WI38 (cell line): ENCODE data around the gene ITPKA.

Experiments
- H3K4me3 ChIP-seq: 2 replicates; pipeline ENCODE4 v1.5.1; 2011; ENCODE audit warnings: low read depth, mild to moderate bottlenecking, control low read depth, low read length
- TF ChIP-seq, protein P1 (sequence below): IDR thresholded peaks from 2 replicates; pipeline ENCODE4 v1.5.1; 2012; ENCODE audit warnings: low read depth, mild to moderate bottlenecking, control low read depth, low read length

Gene ITPKA

DNA sequence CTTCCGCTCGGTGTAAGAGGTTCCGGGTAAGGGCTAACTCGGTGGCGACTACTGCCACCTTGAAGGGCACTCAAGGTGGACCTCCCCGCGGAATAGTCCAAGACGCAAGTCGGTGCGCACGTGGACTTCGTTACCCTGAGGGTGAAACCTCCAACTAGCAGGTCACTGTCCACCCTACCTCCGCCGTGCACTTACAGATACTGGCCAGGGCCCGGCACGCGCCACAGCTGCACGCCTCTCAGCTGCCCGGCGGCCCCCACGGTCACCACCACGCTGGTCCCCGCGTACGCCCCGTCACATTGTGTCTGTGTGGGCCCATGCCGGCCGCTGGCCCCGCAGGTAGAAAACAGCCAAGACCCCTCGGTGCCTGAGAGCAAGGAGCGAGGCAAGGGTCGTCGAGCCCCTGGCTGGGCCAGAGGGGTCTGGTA, 18.9 kb downstream of the ITPKA start:
- TF ChIP-seq, protein P1, sequence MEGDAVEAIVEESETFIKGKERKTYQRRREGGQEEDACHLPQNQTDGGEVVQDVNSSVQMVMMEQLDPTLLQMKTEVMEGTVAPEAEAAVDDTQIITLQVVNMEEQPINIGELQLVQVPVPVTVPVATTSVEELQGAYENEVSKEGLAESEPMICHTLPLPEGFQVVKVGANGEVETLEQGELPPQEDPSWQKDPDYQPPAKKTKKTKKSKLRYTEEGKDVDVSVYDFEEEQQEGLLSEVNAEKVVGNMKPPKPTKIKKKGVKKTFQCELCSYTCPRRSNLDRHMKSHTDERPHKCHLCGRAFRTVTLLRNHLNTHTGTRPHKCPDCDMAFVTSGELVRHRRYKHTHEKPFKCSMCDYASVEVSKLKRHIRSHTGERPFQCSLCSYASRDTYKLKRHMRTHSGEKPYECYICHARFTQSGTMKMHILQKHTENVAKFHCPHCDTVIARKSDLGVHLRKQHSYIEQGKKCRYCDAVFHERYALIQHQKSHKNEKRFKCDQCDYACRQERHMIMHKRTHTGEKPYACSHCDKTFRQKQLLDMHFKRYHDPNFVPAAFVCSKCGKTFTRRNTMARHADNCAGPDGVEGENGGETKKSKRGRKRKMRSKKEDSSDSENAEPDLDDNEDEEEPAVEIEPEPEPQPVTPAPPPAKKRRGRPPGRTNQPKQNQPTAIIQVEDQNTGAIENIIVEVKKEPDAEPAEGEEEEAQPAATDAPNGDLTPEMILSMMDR = no peak
- peak overlapping the region; percentile 56 for H3K4me3 ChIP-seq

DNA sequence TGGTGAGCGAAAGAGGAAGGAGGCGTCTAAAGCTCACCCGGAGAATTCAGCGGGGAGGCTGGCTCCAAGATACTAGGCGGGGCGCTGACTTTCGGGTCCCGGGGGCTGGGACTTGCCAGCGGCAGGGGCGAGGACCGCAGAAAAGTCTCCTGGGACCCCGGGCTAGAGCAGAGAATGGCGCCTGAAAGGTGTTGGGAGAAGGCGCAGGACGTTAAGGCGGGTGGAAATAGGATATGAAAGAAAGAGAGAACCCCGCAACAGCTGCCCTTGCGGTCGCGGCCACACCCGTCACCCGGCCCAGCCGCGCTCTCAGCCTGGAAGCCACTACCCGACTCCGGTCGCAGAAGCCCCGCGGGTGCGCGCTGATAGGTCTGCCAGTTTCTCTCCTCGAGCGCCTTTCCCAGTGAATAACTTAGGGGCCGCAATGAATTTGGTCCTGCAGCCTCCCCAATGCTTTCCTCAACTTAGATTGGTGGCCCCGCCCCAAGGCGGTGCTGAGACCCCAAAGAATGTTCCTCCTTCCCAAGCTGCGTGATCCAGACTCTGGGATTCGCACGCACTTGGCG, 19.3 kb downstream of the ITPKA start:
- TF ChIP-seq, protein P1 = no peak
- peak overlapping the region; percentile 56 for H3K4me3 ChIP-seq

DNA sequence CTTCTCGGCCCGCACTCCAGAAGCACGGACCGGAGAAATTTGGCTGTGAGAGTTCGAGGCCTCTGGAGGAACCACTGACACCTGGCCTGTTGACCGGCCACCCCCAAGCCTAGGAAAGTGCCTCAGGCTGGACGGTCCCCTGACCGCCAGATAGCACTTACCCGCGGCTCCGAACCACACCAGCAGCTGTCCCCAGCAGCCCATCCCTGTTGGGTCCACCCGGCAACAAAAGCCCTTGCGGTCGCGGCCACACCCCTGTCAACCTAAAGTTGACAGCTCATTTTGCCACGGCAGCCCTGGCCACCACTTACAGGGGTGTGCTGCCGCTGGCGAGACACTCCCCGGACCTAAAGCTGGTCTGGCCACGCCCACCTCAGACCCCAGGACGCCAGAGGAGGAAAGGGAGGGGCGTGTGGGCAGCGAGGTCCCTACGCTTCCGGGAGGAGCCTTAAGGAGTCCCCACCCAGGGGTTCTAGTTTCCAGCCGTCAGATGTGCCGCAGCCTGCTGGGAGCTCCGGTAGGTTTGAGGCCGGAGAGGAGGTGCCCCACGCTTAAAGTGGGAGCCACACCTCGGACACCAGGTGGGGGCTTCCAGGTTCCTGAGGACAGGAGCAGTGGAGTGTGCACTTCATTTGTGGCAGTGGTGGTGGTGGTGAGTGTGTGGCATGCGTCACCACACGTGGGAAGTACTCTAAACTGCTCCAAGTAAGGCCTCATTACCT, 20.0 kb downstream of the ITPKA start, which contains the start of gene LTK:
Gene LTK (minus strand): TSS at position 322 of the 722 bp plus-strand sequence. CDS start 118 bp downstream, at position 204.
- H3K4me3 ChIP-seq = peak within 1 kb of the TSS; percentile 56
- TF ChIP-seq, protein P1 = no peak

DNA sequence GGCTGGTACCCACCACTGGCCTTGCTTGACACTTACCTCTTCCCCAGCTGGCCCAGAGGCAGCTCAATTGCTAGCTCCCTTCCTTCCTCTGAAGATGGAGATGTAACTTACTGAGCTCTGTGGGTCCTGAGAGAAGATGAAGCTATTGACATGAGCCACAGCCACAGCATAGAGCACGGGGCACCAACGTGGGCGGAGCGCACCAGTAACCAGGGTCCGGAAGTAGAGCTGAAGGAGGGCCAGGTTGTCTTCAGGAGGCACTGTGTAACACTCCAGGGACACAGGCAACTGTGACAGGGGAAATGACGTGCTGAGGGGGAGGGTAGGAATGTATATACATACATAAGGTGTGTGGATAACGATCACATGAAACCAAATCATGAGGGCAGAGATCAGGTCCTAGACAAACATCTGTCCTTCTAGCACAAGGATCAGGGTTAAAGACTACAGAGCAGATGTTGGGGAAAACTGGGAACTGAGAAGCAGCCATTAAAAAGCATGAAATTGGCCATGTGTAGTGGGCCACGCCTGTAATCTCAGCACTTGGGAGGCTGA, 24.3 kb downstream of the ITPKA start:
- TF ChIP-seq, protein P1 = no peak
- H3K4me3 ChIP-seq = no peak overlapping the region

DNA sequence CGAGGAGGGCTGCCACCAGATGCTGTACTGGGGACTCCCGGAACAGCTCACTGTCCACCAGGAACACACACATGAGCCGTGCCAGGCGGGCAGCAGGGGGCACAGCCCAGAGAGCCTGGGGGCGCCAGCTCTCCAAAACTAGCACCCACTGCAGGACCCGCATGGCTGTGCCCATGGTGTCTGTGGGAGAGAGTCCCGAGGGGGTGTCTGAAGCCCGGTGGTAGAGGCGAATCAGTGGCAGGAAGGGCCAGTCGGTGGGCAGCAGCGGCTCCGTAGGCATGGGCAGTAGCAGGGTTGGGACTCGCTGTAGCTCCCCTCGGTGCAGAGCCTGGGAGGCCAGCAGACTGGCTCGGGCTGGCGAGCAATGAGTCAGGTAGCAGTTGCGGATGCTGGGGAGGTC, 27.0 kb downstream of the ITPKA start:
- no peak overlapping the region for H3K4me3 ChIP-seq
- TF ChIP-seq, protein P1 = no peak

DNA sequence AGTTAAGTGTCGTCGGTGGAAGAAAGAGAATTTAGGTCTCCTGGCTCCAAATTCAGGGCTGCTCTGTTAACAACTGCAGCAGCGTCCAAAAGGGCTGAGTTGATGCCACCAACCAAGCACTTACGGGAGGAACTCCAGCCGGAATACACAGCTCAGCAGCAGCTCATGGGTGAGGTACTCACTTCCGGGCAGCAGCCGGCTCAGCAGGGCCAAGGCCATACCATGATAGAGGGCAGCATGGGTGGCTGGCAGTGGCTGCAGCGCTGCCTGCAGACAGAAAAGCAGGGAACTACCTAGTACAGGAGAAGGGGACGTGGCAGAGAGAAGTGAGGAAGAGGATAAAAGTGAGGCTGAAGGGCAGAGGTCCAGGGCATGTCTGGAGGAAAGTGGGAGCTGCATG, 27.9 kb downstream of the ITPKA start:
- TF ChIP-seq, protein P1 = no peak
- H3K4me3 ChIP-seq = no peak overlapping the region

DNA sequence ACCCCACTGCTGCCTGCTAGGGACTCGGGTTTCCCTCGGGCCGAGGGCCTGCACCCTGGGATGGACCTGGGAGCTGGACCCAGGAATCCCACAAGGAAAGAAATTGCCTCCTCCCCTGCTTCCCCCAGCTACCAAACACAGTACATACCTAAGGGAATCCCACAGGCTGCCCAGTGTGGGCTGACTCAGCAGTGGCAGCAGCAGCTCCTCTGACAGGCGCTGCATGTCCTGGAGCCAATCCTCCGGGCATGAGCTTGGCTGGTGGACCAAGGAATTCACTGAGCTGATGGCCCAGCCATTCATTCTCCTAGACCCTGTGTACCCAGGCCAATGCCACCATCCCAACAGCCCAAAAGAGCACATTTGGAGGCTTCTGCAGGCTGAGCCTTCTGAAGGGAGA, 29.4 kb downstream of the ITPKA start:
- H3K4me3 ChIP-seq = no peak overlapping the region

More for the DNA sequence above, 29.4 kb downstream of the ITPKA start:
- TF ChIP-seq, protein P1 = no peak
